WERI-Rb-1 (cell line): ENCODE data around the gene SERP2.

Experiments
- DNase-seq: peaks from one replicate; pipeline ENCODE4 v3.0.0-alpha.2; 2020
- H3K27ac ChIP-seq: fragments of 250-450 bp; sonication (Bioruptor Pico); 2 replicates; pipeline ENCODE4 v1.5.1; 2020; ENCODE audit warnings: mild to moderate bottlenecking, moderate library complexity
- H3K27me3 ChIP-seq: fragments of 250-450 bp; sonication (Bioruptor Pico); 2 replicates; pipeline ENCODE4 v1.5.1; 2021; ENCODE audit warnings: mild to moderate bottlenecking, low read depth, moderate library complexity; ENCODE audit not compliant: insufficient read depth, severe bottlenecking
- H3K36me3 ChIP-seq: fragments of 250-450 bp; sonication (Bioruptor Pico); 2 replicates; pipeline ENCODE4 v1.5.1; 2020; ENCODE audit warnings: mild to moderate bottlenecking, moderate library complexity
- H3K4me3 ChIP-seq: 2 replicates; pipeline ENCODE4 v1.5.1; 2011; ENCODE audit warnings: low read depth, mild to moderate bottlenecking, control low read depth, low read length
- H3K9me3 ChIP-seq: fragments of 250-450 bp; sonication (Bioruptor Pico); 2 replicates; pipeline ENCODE4 v1.5.1; 2021; ENCODE audit warnings: mild to moderate bottlenecking, moderate library complexity; ENCODE audit not compliant: severe bottlenecking
- CTCF ChIP-seq: IDR thresholded peaks from 2 replicates; pipeline ENCODE4 v1.5.1; 2011; ENCODE audit warnings: low read depth, mild to moderate bottlenecking, control low read depth, inconsistent platforms, low read length

The SERP2 gene

DNA sequence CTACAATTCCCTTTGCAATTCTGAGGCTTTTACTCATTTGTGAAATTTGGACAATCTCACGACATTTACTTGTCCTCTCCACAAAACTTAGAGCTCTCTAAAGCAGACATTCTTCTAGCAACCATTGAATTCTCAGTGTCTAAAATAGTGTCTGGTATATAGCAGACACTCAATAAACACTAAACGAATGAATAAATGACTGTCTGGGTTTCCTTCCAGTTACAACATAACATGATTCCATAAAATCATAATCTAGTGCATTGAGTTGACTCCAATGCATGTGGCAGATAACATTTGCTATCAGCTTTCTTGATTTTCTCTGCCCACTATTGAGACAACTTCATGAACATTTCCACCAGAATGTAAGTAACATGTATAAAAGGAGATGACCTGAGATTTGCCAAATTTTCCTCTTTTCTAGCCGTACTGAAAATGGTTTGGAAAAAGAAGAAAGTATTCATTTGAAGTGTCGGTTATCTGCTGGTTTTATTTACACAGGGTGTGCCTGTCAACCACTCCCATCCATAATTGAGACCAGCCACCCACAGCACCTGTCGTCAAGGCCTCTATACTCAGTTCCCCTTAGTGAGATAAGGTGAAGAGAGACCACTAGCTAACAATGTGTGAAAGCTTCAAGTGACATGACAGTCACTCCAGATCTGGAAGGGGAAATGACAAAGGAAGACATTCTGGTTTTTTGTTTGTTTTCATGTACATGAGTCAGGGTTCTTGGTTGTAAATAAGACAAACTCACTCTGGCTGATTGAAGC lies 4.8 kb upstream of the SERP2 start:
- no peak for DNase-seq
- no peaks in the 10 kb centered on the region for H3K27me3 ChIP-seq
- no peaks in the 10 kb centered on the region for H3K36me3 ChIP-seq
- H3K9me3 ChIP-seq = no peaks in the 10 kb centered on the region
- no peak for TF ChIP-seq CTCF
- H3K27ac ChIP-seq = no peak overlapping the region
- no peak overlapping the region for H3K4me3 ChIP-seq

- no peaks in the 10 kb centered on the region for H3K36me3 ChIP-seq
- no peak overlapping the region for H3K4me3 ChIP-seq
- H3K9me3 ChIP-seq = no peaks in the 10 kb centered on the region
- no peak for DNase-seq
- H3K27me3 ChIP-seq = no peaks in the 10 kb centered on the region
- H3K27ac ChIP-seq = no peak overlapping the region
- no peak for TF ChIP-seq CTCF
These were observed 2.2 kb upstream of the SERP2 start for GRCh38 chr13:44371421-44371820.

DNA sequence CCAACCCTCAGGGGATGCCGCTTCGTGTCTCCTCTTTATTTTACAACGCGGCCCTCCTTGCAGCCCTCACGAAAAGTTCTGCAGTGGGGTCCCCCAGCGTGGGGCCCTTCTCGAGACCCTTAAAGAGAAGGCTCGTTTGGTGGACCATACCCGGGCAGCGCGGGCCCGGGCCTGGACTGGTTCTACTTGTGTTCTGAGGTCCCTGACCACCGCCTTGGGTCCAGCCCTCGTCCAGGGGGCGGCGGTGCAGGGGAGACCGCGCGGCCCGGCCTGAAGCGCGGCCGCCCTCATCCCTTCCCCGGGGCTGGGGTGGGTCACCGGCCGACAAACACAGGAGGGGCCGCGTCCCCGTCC lies 400 bp upstream of the SERP2 start:
- no peak for DNase-seq
- H3K27me3 ChIP-seq = no peaks in the 10 kb centered on the region
- H3K9me3 ChIP-seq = no peaks in the 10 kb centered on the region
- no peaks in the 10 kb centered on the region for H3K36me3 ChIP-seq
- H3K4me3 ChIP-seq = no peak overlapping the region
- no peak overlapping the region for H3K27ac ChIP-seq
- TF ChIP-seq CTCF = no peak

DNA sequence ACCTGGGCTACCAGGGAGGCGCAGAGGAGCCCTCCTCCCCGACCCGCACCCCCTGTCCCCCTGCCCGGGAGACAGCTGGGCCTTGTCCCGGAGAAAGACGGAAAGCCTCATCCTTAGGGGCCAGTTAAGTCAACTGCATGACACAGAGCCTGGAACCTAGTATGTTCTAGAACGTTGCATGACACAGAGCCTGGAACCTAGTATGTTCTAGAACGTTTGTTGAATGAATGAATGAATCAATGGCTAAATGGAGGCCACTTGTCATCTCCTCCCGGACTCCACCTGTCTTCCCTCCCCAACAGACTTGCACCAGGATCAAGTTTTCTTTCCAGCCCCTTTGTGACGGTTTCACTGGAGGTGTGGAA lies 706 bp downstream of the SERP2 start:
- TF ChIP-seq CTCF = no peak
- H3K27ac ChIP-seq = no peak overlapping the region
- no peaks in the 10 kb centered on the region for H3K27me3 ChIP-seq
- no peak overlapping the region for H3K4me3 ChIP-seq
- DNase-seq = no peak
- no peaks in the 10 kb centered on the region for H3K9me3 ChIP-seq
- H3K36me3 ChIP-seq = no peaks in the 10 kb centered on the region

DNA sequence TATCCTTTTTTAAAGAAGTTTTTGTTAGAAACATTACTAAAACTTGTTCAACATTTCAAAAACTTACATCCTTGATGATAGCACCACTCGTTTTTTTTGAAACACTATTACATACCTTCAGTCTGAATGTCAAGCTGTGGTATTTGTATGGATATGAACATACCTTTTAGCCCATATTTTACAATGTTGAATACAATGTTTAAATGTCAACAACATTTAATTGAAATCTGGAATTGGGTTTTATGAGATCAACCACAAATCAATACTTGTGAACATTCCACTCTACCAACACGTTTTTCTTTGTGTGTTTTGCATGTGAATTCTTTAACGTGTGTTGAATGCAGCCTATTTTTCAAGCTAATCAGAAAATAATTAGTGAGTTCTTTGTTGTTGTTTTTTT lies 4.7 kb downstream of the SERP2 start:
- Histone ChIP-seq H3K9me3 (no peaks in the 10 kb centered on the region), H3K27me3 (no peaks in the 10 kb centered on the region), H3K4me3 (no peak overlapping the region), H3K36me3 (no peaks in the 10 kb centered on the region), H3K27ac (no peak overlapping the region)
- DNase-seq = no peak
- TF ChIP-seq CTCF = no peak

DNA sequence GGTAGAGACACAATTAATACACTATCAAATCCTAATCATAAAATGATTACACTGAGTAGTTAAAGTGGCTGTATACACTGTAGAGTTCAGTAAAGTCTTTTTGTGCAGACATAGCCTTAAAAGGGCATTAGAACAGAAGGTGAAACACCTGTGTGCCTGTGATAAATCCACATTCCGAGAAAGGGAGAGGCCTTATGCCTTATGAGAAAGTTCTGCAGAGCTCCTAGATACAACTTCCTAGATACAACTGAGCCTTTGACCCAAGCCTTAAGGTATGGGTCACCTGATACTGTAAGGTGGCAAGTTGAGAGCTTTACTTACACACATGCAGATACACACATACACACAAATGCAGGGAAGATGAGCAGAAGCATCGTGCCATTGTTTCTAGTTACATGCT lies 6.3 kb downstream of the SERP2 start:
- no peak for DNase-seq
- no peak for TF ChIP-seq CTCF
- Histone ChIP-seq H3K9me3 (no peaks in the 10 kb centered on the region), H3K4me3 (no peak overlapping the region), H3K27me3 (no peaks in the 10 kb centered on the region), H3K36me3 (no peaks in the 10 kb centered on the region), H3K27ac (no peak overlapping the region)
